Upper lobe of left lung (tissue), 6 donors: Measurements from ENCODE around the gene UQCR10. TPM values are rescaled to one million over a fixed set of nuclear protein-coding genes. Genes with fewer than 3 reads are reported as not detected.

Experiments used
- ATAC-seq, 2 donors: fragments of 200-7000 bp; cut with Tn5 transposase; one replicate each; pipeline ENCODE4 v1.9.1; 2022; ENCODE audit warnings: mild to moderate bottlenecking in 2 of 2, moderate library complexity in 2 of 2; ENCODE audit not compliant: low FRiP score in 2 of 2
- DNase-seq, 2 donors: peaks; one replicate each; pipeline ENCODE4 v3.0.0-alpha.2; 2019 to 2020
- H3K27ac ChIP-seq, 4 donors: fragments of 200-600 bp; sonication (generic); one replicate each; pipeline ENCODE4 v1.5.1; 2016 to 2019
- H3K27me3 ChIP-seq, 4 donors: fragments of 200-600 bp; sonication (generic); one replicate each; pipeline ENCODE4 v1.5.1; 2017 to 2019
- H3K36me3 ChIP-seq, 4 donors: fragments of 200-600 bp; sonication (generic); one replicate each; pipeline ENCODE4 v1.5.1; 2016 to 2019
- H3K4me1 ChIP-seq, 4 donors: fragments of 200-600 bp; sonication (generic); one replicate each; pipeline ENCODE4 v1.5.1; 2018 to 2019
- H3K4me3 ChIP-seq, 4 donors: fragments of 200-600 bp; sonication (generic); one replicate each; pipeline ENCODE4 v1.5.1; 2017 to 2019; ENCODE audit warnings: mild to moderate bottlenecking in 2 of 4, moderate library complexity in 1 of 4
- H3K9me3 ChIP-seq, 4 donors: fragments of 200-600 bp; sonication (generic); one replicate each; pipeline ENCODE4 v1.5.1; 2018 to 2019
- CTCF ChIP-seq, 6 experiments: fragments of 450-650 bp in 4 of 6; fragments of 200-600 bp in 2 of 6; sonication (generic) in 2 of 6; IDR thresholded peaks; one replicate each; pipeline ENCODE4 v1.5.1; 2016 to 2019; ENCODE audit warnings: antibody characterized with exemption in 6 of 6
- EP300 ChIP-seq, 4 donors: sonication (generic); formaldehyde crosslinking; IDR thresholded peaks; one replicate each; pipeline ENCODE4 v1.5.1; 2017; ENCODE audit warnings: antibody characterized with exemption in 4 of 4, control low read depth in 2 of 4
- POLR2A ChIP-seq, 4 donors: fragments of 450-650 bp; IDR thresholded peaks; one replicate each; pipeline ENCODE4 v1.5.1; 2016 to 2017; ENCODE audit warnings: antibody characterized with exemption in 4 of 4, mild to moderate bottlenecking in 2 of 4
- POLR2AphosphoS5 ChIP-seq, 2 donors: sonication (generic); formaldehyde crosslinking; IDR thresholded peaks; one replicate each; pipeline ENCODE4 v1.5.1; 2017; ENCODE audit warnings: antibody characterized with exemption in 2 of 2
- WGBS, 2 donors: methylation state at CpG; one replicate each; pipeline ENCODE4 v1.1.5; 2017 to 2018; 5-methylcytosine and 5-hydroxymethylcytosine counted together
- total RNA-seq, 6 donors: library from RNA; depleted of rRNA in 4 of 6; stranded (reverse); fragments of >200 nt in 4 of 6; gene quantifications; one replicate each; pipeline versions ENCODE4 v1.1.0 to v1.2.1, GENCODE V29; 2016 to 2021
- donor health status: DM: no; HTN: no; CAD: no; lungs with moderate emphysema.
- donor health status: DM: no; HTN: yes; CAD: no; lungs with severe emphysema.

UQCR10 gene
- total RNA-seq, 6 donors from 2014 or later: 50.5 to 107 (median 78.2) TPM

GRCh38 chr22:29719899-29720645 is 47.1 kb upstream of the UQCR10 start, which contains the start of gene CABP7:
CABP7 (plus strand) TSS chr22:29720003; CDS start chr22:29720425, 422 bp downstream.
- ATAC-seq: no peak
- no peak for TF ChIP-seq EP300 (IDR thresholded peaks at IDR 0.05)
- no peak for TF ChIP-seq POLR2AphosphoS5 (IDR thresholded peaks at IDR 0.05)
- no peak for TF ChIP-seq POLR2A (IDR thresholded peaks at IDR 0.05)
- no peak for TF ChIP-seq CTCF (IDR thresholded peaks at IDR 0.05)
- peak within 1 kb of the TSS in 3 of 4 donors; percentile 20 to 29 (median 23) for H3K4me3 ChIP-seq

GRCh38 chr22:29720811-29721323 is 46.3 kb upstream of the UQCR10 start:
- Histone ChIP-seq H3K4me1 (peaks cover 9 to 18% (median 11%) of the 10 kb centered on the region in 4 donors), H3K9me3 (no peaks in the 10 kb centered on the region), H3K4me3 (peak overlapping the region in 3 of 4 donors; percentile 20 to 29 (median 23)), H3K27me3 (peaks cover 0 to 36% (median 17%) of the 10 kb centered on the region in 4 donors), H3K27ac (no peak overlapping the region), H3K36me3 (no peaks in the 10 kb centered on the region)
- DNase-seq (peak in 1 of 2 donors; percentile 83), ATAC-seq (no peak)
- TF ChIP-seq POLR2AphosphoS5 (IDR thresholded peaks at IDR 0.05) (no peak), EP300 (IDR thresholded peaks at IDR 0.05) (no peak), CTCF (IDR thresholded peaks at IDR 0.05) (no peak), POLR2A (IDR thresholded peaks at IDR 0.05) (no peak)
- WGBS, 2 donors: 25% methylated on average over 6 of the region's 53 CpGs; no CpG with 5 or more reads in 1 of the 2 donors

More at GRCh38 chr22:29719899-29720645, 47.1 kb upstream of the UQCR10 start, which contains the start of gene CABP7:
- no peak within 1 kb of the TSS for H3K27ac ChIP-seq
- H3K4me1 ChIP-seq: peaks cover 9 to 18% (median 11%) of the 10 kb centered on the region in 4 donors
- peaks cover 0 to 36% (median 17%) of the 10 kb centered on the region in 4 donors for H3K27me3 ChIP-seq
- DNase-seq: peak in 1 of 2 donors; percentile 72
- H3K36me3 ChIP-seq: no peaks in the 10 kb centered on the region
- no peaks in the 10 kb centered on the region for H3K9me3 ChIP-seq
- WGBS, 2 donors: 1% methylated on average over 22 of the region's 115 CpGs; no CpG with 5 or more reads in 1 of the 2 donors

- no peak for DNase-seq
- no peak overlapping the region for H3K4me3 ChIP-seq
- no peak overlapping the region for H3K27ac ChIP-seq
- no peak for ATAC-seq
- no peaks in the 10 kb centered on the region for H3K36me3 ChIP-seq
- no peaks in the 10 kb centered on the region for H3K9me3 ChIP-seq
- H3K27me3 ChIP-seq: peaks cover 0 to 36% (median 17%) of the 10 kb centered on the region in 4 donors
- peaks cover 9 to 18% (median 11%) of the 10 kb centered on the region in 4 donors for H3K4me1 ChIP-seq
- no peak for TF ChIP-seq EP300 (IDR thresholded peaks at IDR 0.05)
- TF ChIP-seq CTCF (IDR thresholded peaks at IDR 0.05): no peak
- no peak for TF ChIP-seq POLR2A (IDR thresholded peaks at IDR 0.05)
- no peak for TF ChIP-seq POLR2AphosphoS5 (IDR thresholded peaks at IDR 0.05)
- WGBS, 2 donors: 52% methylated on average over 2 of the region's 7 CpGs; no CpG with 5 or more reads in 1 of the 2 donors
Measured at GRCh38 chr22:29722151-29722550, 45.0 kb upstream of the UQCR10 start.

- H3K9me3 ChIP-seq: no peaks in the 10 kb centered on the region
- no peak overlapping the region for H3K27ac ChIP-seq
- peaks cover 0 to 36% (median 17%) of the 10 kb centered on the region in 4 donors for H3K27me3 ChIP-seq
- ATAC-seq (no peak), DNase-seq (no peak)
- TF ChIP-seq EP300 (IDR thresholded peaks at IDR 0.05): no peak
- no peak for TF ChIP-seq POLR2AphosphoS5 (IDR thresholded peaks at IDR 0.05)
- 76 to 77% methylated on average over 12 to 16 of the region's 16 CpGs for WGBS, 2 donors
- no peaks in the 10 kb centered on the region for H3K36me3 ChIP-seq
- H3K4me3 ChIP-seq: no peak overlapping the region
- H3K4me1 ChIP-seq: peaks cover 9 to 18% (median 11%) of the 10 kb centered on the region in 4 donors
Measured at GRCh38 chr22:29722587-29722986, 44.6 kb upstream of the UQCR10 start.

- Histone ChIP-seq H3K4me1 (peaks cover 9 to 18% (median 11%) of the 10 kb centered on the region in 4 donors), H3K4me3 (no peak overlapping the region), H3K36me3 (no peaks in the 10 kb centered on the region), H3K27me3 (peaks cover 0 to 29% (median 15%) of the 10 kb centered on the region in 4 donors), H3K9me3 (no peaks in the 10 kb centered on the region), H3K27ac (no peak overlapping the region)
- TF ChIP-seq POLR2A (IDR thresholded peaks at IDR 0.05) (no peak), POLR2AphosphoS5 (IDR thresholded peaks at IDR 0.05) (no peak), CTCF (IDR thresholded peaks at IDR 0.05) (no peak), EP300 (IDR thresholded peaks at IDR 0.05) (no peak)
- 88 to 95% methylated on average over 8 to 9 of the region's 10 CpGs for WGBS, 2 donors
- no peak for DNase-seq
- ATAC-seq: no peak
Measured at GRCh38 chr22:29723766-29724165, 43.4 kb upstream of the UQCR10 start.
